HG03108 (cell line): ENCODE measurements around the gene DLGAP5.

Experiments used
- ATAC-seq: cut with Tn5 transposase; IDR thresholded peaks from one replicate; pipeline ENCODE4 v1.9.1; 2021; ENCODE audit warnings: moderate library complexity; ENCODE audit not compliant: unreplicated experiment

Gene DLGAP5

DNA sequence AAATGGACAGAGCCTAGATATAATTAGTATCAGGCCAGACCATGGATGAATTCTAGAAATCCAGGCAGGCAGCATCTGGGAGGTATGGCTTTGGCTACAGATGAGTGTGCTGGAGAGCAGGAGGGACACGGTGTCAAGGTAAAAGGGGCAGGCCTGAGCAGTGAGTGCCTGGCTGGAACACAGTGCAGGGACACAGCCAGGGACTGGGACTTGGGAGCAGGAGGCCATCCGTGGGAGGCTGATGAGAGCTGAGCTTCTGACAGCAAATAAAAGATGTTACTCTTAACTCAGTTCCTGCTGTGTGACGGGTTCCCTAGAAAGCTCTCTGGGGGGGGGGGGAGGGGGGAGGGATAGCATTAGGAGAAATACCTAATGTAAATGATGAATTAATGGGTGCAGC is 75.9 kb downstream of the DLGAP5 start:
- ATAC-seq, result no peak

GRCh38 chr14:55114720-55115119 is 76.7 kb downstream of the DLGAP5 start:
- ATAC-seq, result no peak

DNA sequence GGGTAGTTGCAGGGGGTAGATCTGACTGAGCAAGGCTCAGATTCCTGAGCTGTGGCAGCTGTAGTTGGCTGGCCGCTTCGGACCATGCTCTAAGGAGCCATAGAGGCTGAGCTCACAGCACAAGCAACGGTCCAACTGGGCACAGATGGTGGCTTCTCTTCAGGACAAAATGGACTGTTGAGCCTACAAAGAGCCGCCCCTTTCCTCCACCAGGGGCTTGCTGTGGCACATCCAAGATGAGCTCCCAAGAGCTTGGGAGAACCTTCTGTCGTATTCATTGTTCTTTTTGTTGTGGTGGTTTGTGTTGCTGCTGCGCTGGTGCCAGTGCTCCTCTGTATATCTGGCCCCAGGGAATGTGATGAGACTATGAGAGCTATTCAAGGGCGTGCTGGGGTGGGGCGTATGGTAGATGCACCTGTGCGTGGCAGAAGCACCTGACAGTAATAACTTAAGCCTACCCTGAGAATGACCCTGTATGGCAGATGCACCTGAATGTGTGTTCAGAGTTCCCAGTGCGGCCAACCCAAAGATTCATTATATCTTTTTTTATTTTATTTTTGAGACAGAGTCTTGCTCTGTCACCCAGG is 80.2 kb downstream of the DLGAP5 start:
- no peak for ATAC-seq

- no peak for ATAC-seq
These were observed 81.5 kb downstream of the DLGAP5 start for GRCh38 chr14:55109836-55110235.

- ATAC-seq, result no peak
These were observed 83.4 kb downstream of the DLGAP5 start for GRCh38 chr14:55107766-55108554.

DNA sequence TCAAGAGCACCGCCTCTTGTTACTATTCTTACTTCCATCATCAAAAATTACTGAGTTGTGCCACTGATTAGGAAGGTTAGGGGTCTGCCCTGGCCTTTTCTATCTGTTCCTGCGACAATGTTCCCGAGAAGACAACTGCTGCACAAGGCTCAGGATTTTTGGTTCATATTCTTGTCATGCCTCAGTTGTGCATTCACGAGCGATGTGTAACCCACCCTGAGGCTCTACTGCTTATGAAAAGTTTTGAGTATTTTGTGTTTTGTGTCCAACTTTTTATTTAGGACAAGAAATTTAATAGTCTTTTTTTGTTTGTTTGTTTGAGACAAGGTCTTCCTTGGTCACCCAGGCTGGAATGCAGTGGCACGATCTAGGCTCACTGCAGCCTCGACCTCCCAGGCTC is 85.4 kb downstream of the DLGAP5 start:
- no peak for ATAC-seq

- no peak for ATAC-seq
These were observed 87.1 kb downstream of the DLGAP5 start for GRCh38 chr14:55103971-55104954.

DNA sequence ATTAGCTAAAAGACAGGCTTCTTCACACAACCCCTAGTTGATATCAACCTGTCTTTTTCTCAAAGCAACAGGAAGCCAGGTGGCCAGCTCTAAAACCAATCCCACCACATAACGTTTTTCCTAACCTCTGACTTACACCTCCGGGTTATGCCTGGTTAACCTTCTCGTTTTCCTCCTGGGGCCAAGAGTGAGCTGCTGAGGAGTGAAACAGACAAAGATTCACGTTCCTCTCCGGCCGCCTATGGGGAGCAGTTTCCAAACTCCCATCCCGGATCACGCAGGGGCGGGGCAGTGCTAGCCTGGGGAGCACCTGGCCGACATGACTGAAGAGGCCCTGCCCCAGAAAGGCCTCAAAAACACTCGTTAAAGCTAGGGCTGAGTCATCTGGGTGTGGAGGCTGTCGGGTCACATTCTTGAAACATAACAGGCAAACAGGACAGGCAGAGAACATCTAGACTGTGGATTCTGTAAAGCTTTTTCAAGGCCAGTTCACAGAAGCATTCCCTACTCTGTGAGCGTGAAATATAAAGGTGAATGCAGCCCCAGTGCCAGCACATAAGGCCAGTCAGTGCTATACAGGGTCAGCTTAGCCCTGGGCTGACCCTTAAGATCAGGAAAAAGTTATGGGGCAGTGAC is 88.3 kb downstream of the DLGAP5 start:
- ATAC-seq, result peak; percentile 34

GRCh38 chr14:55102141-55102621 is 89.2 kb downstream of the DLGAP5 start:
- peak; percentile 66 for ATAC-seq

DNA sequence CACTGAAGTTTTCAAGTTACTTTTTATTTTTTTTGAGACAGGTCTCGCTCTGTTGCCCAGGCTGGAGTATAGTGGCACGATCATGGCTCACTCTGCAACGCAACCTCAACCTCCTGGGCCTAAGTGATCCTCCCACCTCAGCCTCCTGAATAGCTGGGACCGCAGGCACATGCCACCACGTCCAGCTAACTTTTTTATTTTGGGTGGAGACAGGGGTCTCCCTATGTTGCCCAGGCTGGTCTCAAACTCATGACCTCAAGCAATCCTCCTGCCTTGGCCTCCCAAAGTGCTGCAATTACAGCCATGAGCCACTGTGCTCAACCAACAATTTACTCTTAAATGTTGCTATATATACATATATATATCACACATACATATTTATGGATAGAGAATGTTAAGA is 89.7 kb downstream of the DLGAP5 start:
- no peak for ATAC-seq

DNA sequence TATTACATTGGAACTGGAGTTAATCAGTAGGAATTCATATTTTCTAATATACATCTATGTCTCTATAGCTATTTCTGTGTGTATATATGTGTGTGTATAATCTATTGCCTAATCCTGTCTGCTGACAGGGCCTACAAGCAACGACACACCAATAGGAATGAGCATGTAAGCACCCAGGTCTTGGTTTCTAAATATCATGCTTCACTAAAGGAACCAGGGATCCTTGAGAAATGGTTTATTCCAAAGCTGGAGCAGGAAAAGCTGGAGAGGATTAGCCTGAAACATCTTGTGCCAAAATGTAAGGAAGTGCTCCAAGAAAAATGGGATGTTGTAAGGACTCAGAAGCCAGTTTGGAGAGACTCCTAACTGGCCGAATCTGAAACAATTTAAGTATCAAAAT is 91.6 kb downstream of the DLGAP5 start:
- no peak for ATAC-seq

DNA sequence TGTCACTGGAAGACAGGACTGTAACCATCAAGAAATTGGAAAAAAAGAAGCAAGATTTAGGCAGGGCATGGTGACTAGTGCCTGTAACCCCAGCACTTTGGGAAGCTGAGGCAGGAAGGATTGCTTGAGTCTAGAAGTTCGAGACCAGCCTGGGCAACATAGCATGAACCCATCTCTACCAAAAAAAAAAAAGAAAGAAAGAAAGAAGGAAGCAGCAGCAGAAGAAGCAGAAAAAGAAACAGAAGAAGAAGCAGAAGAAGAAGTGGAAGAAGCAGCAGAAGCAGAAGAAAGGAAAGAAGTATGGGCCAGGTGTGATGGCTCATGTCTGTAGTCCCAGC is 92.9 kb downstream of the DLGAP5 start:
- no peak for ATAC-seq
